Cerebellar cortex (tissue), 1 donor: Measurements from ENCODE around the gene CADPS.

ENCODE experiments used
- DNase-seq: peaks from one replicate; pipeline ENCODE4 v3.0.0-alpha.2; 2015; ENCODE audit warnings: low spot score

The CADPS gene

DNA sequence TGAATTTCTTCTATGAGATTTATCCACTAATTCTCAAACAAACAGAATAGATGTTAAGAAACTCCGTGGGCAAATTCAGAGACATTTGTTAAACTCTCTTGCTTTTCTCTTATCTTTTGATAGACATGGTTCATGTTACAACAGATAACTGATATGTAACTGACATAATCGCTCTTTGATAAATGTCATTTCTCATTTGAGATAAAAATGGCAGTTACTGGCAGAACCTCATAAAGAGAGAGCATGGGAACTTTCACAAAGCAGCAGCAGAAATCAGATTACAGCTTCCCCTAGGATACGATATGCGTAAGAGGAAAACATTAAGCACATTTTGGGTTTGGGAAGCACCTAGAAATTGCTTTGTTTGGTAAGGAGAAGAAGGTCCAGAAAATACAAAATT lies 126.1 kb downstream of the CADPS start:
- no peak for DNase-seq

DNA sequence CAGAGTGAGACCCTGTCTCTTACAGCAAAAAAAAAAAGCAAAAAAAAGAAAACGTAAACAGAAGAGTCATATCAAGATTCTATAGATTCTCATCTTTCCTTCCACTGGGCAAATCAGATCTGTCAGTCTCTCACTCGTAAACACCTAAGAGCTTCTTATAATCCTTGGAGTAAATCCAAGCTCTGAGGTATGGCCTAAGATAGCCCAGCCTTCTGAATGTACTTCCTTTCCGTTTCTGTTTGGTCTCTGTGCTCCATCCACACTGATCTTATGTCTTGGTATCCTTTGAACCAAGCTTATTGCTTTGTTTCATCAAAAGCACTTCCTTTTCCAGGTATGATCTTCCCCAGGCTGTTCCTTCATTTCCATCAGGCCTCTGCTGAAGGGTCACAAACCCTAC lies 137.8 kb downstream of the CADPS start:
- DNase-seq = no peak

DNA sequence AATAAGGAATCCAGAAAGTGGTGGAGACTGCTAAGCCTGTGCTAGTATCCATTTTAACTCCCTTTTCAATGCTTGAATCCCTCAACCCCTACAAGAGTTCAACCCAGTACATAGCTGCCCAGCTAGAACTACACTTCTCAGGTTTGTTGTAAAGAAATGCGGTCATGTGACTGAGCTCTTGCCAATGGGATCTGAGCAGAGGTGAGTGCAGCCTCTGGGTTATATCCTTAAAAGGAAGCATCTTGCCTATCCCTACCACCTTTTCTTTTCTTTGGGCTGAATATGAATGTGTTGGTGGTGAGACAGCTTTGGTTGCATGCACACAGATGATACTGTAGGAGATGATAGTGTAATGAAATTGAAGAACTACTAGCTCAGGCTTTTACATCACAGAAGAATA lies 139.7 kb downstream of the CADPS start:
- no peak for DNase-seq

GRCh38 chr3:62732183-62732904 lies 142.9 kb downstream of the CADPS start:
- DNase-seq = no peak

DNA sequence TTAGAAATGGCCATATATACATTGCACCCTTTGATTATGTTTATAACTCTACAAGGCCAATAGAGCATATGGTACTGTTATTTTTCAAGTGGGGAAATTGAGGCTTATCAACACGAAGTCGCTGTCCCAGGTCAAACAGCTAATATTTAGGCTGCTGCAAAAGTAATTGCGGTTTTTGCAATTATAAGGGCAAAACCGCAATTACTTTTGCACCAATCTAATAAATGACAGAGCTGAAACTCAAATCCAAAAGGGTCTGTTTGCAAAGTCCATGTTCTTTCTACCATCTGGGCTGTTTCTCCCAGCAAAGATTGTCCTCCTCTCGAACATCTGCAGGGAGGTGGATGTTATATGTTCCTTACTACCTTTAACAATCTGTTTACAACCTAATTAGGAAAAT lies 147.2 kb downstream of the CADPS start:
- no peak for DNase-seq

- DNase-seq = no peak
Measured at GRCh38 chr3:62727536-62727935, 147.7 kb downstream of the CADPS start.

DNA sequence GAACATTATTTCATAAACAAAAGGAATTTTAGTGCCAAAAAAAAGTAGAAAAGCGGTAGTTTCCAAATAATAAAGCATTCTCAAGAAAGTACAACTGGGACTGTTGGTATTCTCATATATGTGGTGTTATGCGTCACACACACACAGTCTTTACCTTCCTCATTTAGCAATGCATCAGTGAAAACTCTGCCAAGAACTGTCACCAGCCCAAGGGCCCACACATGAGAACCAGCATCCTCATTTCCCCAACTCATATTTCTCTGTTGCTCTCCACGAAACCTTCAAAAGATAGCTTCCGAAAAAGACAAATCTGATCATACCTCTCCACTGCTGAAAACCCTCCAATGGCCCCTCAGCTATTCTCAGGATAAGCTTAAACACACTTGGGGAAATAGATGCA lies 150.7 kb downstream of the CADPS start:
- peak; percentile 7 for DNase-seq

DNA sequence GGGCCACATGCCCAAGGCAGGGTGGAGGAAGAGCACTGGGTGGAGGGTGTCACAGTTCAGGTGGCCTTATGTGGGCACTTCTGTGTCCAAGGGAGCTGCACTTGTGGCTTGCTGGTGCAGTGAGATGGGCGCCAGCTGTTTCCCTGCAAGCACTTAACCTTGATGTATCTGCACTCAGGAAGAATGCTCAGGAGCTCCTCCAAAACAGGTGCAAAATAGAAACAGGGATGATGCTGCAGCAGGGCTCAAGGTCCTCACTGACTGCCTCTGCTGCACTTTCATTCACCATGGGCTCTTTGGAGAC lies 151.3 kb downstream of the CADPS start:
- no peak for DNase-seq

- peak; percentile 83 for DNase-seq
Measured at GRCh38 chr3:62723166-62723913, 151.9 kb downstream of the CADPS start.

DNA sequence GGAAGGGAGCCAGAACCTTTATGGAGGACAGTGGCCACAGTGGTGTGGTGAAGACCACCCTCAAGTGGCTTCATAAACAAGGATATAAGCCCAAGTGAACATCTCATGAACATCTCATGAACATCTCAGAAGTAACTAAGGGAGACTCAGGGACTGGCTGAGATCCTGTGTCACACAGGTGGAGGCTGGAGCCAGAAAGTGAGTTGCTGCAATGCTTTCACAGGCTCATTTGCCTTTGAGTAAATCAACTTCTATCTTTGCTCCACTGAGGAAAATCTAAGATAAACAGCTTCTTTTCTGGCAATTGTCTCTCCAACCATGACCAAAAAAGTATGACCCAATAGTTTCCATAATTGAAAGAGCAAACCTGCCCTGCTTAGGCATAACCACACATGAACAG lies 152.9 kb downstream of the CADPS start:
- no peak for DNase-seq

DNA sequence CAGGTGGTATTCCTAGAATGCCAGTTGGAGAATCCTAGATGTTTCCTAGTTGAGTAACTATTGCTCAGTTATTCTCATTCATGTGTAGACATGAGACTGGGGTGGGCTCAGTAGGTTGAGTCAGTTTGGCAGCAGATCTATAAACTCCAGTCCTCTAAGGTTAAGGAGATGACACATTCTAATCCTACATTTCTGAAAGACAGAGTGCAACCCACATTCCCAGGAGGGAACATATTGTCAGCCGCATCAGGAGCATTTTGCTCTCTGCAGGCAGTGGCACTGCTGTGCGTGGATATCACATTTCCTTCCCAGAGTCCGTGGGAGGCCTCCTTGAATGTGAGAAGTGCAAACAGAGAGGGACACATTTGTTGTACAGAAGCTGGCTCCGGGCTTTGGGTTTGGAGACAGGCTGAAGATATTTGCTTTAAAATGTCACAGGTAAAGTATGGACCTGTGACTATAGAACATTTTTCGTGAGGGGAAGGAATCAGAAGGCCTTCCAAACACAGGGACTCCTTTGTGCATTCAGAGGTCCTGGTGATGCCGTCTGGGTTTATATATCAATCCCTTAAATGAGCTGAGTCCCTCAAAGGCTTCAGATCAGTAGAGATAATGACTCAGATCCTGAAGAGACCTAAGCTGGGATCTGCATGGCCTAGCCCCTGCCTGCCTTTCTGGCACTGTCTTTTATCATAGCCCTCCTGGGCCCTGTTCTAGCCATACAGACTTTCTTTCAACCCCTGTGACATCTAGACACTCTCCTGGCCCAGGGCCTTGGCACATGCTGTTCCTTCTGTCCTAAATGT lies 156.5 kb downstream of the CADPS start:
- DNase-seq = peak; percentile 56

- no peak for DNase-seq
Measured at GRCh38 chr3:62718011-62718410, 157.2 kb downstream of the CADPS start.

DNA sequence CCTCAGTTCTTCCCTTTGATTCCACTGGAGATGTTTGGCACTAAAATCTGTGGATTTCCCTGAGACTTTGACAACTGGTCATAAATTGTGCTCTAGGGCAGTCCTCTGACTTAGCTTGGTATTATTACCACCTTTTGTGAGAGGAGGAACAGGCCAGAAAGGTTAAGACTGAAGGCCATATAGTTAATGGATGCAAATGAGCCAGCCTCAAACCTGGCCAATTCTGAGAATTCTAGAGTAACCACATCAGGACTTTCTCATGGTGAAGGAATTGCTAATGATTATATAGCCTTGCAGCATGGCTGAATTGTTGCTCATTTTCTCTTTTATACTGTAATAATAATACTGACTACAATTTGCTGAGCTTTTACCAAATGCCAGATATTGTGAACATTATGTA lies 162.5 kb downstream of the CADPS start:
- no peak for DNase-seq

DNA sequence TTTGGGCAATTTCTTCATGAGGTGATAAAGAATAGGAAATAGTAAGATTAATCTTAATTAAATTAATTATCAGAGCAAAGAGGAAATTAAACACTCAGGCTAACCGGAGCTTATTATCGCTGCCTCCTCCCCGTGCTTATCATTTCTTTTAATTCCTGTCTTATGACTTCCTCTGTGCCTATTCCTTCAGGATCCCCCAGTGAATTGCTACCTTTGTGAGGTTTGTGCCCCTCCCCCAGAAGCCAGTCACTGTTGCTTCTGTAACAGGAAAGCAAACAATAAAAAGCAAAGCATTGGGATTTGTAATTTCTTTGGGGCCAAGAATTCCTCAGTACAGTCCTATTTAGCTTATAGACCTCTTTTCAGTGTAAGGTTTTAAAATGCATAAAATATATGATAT lies 164.5 kb downstream of the CADPS start:
- no peak for DNase-seq

DNA sequence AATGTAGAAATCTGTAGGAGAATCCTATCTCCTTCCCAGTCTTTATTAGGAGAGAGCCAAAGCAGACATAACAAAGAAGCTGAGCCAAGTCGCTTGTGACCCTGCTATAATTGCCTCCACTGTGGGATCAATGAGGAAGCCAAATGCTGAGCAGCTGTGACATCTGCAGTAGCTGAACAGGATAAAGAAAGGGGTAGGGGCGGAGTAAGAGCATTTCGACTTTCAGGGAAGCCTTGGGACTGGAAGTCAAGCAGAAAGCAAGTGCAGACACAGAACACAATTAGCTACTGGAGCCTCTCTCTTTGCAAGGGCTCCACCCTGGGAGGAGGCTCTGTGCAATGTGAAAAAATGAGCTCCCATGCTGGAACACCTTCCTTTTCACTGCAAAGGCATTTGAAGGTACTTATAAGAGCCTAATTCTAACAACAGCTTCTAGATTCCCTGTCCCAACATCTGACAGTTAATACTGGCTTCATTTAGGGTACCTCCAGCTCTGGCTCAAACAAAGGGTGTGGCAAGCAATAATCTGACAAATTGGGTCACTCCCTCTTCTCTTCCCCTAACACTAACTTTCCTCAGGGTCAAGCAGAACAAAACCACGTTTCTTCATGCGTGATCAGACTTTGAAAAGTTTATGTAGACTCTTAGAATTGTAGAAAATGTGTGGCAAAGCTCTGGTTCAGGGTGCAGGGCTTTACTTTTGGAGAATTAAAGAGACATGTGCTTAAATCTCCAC lies 166.4 kb downstream of the CADPS start:
- no peak for DNase-seq

GRCh38 chr3:62705721-62706120 lies 169.5 kb downstream of the CADPS start:
- no peak for DNase-seq

DNA sequence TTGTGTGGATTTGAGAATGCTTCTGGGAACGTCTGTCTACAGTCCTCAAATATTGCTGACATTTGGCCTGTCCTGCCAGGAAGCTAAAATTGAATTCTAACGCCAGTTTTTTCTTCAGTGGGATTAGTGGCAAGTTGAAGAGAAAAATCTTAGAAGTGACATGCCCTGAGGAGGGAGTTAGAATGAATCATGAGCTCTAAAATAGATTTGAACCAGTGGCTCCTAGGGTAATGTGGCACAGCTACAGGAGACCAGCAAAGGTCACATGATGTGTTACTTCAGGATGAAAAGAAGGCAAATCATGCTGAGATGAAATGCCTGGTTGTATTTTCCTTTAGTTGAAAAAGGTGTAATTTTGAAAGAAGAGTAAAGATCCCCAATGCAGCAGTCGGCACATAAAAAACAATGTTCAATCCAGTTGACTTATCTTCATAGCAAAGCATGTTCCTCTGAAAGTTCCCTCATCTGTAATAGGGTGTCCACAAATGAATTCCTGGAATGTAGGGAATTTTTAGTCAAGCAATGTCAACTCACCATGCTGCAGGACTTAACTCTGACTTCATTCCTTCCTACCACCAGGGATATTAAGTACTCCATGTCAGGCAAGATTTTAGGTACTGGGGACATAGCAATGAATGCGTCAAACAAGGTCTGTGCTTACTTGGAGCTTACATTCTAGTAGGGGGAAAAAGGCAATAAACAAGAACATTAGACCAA lies 171.6 kb downstream of the CADPS start:
- peak; percentile 24 for DNase-seq

DNA sequence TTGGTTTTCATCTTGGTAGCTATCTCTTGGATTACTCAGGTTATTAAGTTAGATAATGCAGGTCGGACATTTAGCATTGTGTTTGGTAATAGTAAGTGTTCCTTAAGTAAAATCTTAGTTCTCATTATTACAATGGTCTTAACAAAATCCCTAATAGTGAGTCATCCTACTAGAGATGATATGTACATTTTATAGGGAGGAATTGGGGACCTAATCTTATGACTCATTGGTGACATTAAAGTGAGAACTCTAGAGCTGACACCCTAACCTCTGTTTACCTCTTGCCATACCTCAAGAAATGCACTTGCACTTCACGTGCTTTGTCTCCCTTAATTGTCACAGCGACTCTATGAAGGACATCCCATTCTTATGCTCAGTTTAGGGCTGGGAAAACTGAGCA lies 174.9 kb downstream of the CADPS start:
- DNase-seq = no peak

- no peak for DNase-seq
Measured at GRCh38 chr3:62699728-62700127, 175.5 kb downstream of the CADPS start.

GRCh38 chr3:62696011-62696410 lies 179.2 kb downstream of the CADPS start:
- DNase-seq = peak; percentile 63

DNA sequence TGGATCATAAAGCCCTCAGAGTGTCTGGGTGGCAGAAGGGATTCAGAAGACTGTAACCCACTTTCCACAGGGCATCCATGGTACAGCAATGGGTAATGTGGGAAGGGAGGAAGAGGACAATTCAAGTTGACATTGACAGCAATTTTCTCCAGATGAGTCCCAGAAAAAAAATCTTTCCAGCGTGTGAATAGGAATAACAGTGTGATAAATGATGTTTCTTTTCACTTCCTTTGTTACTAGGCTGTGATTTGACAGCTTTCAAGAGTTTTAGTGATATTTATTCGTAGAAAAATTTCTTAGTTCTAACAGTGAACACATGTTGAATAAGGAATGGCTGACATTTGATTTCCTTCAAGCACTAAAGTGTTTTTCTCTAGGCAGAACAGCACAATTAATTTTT lies 186.4 kb downstream of the CADPS start:
- DNase-seq = no peak

DNA sequence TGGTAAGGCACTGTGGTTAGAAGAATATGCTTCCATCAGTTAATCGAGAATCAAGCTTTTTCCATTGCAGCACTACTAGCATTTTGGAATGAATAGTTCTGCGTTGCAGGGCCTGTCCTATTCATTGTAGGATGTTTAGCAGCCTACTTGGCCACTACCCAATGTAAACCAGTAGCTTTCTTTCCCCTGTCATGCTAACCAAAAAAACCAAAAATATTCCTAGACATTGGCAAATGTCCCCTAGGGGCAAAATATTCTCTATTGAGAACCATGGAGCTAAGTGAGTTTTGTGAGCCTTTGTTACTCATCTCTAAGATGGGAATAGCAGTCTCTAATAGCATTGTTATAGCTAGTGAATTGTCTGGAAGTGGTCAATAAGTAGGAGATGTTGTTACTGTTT lies 187.2 kb downstream of the CADPS start:
- no peak for DNase-seq
